ENCODE measurements around the gene NLRP12. TPM values are rescaled to one million over a fixed set of nuclear protein-coding genes. Genes with fewer than 3 reads are reported as not detected.

The NLRP12 gene
- total RNA-seq (2014; rRNA removed; shearing (Covaris generic)) (not detected in 2 replicates), total RNA-seq (2022) (not detected in 2 replicates), Bru-seq, nascent RNA (not detected), BruChase-seq, experiment 1, labeled RNA remaining after a 6-hour chase (not detected), BruChase-seq, experiment 2, labeled RNA remaining after a 2-hour chase (not detected)
- long read RNA-seq = 0 reads

DNA sequence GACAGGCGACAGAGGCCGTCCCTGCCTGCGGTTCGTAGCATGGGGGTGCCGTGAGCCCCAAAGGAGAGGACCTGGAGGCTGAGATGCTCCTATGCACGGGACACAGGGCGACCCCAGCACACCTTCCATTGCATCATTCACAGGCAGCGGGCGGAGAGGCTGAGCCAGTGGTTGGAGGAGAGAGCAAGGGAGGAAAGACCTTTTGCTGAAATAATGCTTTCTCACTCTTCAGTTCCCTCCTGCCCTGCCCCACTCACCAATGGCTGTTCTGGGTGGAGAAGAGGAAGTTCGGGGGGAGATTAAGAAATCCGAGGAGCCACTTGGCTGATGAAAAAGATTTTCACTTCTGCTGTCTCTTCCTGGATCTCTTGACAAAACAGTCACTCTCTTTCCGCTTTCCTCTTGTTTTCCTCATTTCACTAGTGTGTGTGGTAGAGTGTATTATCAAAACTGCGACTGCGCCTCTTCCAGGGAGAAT, at the start of gene NLRP12:
Gene NLRP12 (minus strand): TSS at position 181 of the 478 bp plus-strand sequence. CDS start 140 bp downstream, at position 41.
- Histone ChIP-seq H3K4me3 (ENCODE audit: low read depth, low read length, poor library complexity, severe bottlenecking) (no peak within 1 kb of the TSS), H3K36me3 (ENCODE audit: insufficient read depth, low read length) (no peaks in the 10 kb centered on the region), H3K79me2 (ENCODE audit: insufficient read depth, low read depth, low read length) (no peaks in the 10 kb centered on the region), H3K4me2 (ENCODE audit: low read length) (no peak within 1 kb of the TSS), H3K4me1 (ENCODE audit: insufficient read depth, low read length, poor library complexity, severe bottlenecking) (no peaks in the 10 kb centered on the region), H3K9me3 (ENCODE audit: low read length) (no peaks in the 10 kb centered on the region), H3K9me2 (ENCODE audit: insufficient read depth, low read length) (no peaks in the 10 kb centered on the region), H4K20me1 (ENCODE audit: insufficient read depth, low read length) (no peaks in the 10 kb centered on the region), H2AFZ (ENCODE audit: low read length) (no peak within 1 kb of the TSS), H3K27ac (ENCODE audit: low read depth, low read length, poor library complexity, severe bottlenecking) (no peak within 1 kb of the TSS)
- ChIA-PET POLR2A (no interaction called here), CTCF (ENCODE audit: unreplicated experiment) (no interaction called here)
- intact Hi-C loops (cut with micrococcal nuclease; ENCODE audit: unreplicated experiment) = no loop called here
- TF ChIP-seq EZH2phosphoT487 (IDR thresholded peaks at IDR 0.05; ENCODE audit: borderline replicate concordance, low read depth, low read length) = no peak
- TF ChIP-seq, protein P1, sequence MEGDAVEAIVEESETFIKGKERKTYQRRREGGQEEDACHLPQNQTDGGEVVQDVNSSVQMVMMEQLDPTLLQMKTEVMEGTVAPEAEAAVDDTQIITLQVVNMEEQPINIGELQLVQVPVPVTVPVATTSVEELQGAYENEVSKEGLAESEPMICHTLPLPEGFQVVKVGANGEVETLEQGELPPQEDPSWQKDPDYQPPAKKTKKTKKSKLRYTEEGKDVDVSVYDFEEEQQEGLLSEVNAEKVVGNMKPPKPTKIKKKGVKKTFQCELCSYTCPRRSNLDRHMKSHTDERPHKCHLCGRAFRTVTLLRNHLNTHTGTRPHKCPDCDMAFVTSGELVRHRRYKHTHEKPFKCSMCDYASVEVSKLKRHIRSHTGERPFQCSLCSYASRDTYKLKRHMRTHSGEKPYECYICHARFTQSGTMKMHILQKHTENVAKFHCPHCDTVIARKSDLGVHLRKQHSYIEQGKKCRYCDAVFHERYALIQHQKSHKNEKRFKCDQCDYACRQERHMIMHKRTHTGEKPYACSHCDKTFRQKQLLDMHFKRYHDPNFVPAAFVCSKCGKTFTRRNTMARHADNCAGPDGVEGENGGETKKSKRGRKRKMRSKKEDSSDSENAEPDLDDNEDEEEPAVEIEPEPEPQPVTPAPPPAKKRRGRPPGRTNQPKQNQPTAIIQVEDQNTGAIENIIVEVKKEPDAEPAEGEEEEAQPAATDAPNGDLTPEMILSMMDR (conservative IDR thresholded peaks at IDR 0.05; ENCODE audit: low read length) = no peak
- DNase-seq (ENCODE audit: low spot score) = no peak
- BruUV-seq (replicated peaks) = no TSS peak

GRCh38 chr19:53872762-53873161, 48.6 kb upstream of the NLRP12 start:
- DNase-seq (ENCODE audit: low spot score) = no peak
- Histone ChIP-seq H3K4me1 (ENCODE audit: insufficient read depth, low read length, poor library complexity, severe bottlenecking) (peaks cover 18% of the 10 kb centered on the region), H3K9me3 (ENCODE audit: low read length) (no peaks in the 10 kb centered on the region), H3K79me2 (ENCODE audit: insufficient read depth, low read depth, low read length) (no peaks in the 10 kb centered on the region), H3K36me3 (ENCODE audit: insufficient read depth, low read length) (no peaks in the 10 kb centered on the region), H3K4me2 (ENCODE audit: low read length) (no peak overlapping the region), H3K9me2 (ENCODE audit: insufficient read depth, low read length) (no peaks in the 10 kb centered on the region), H3K4me3 (ENCODE audit: low read depth, low read length, poor library complexity, severe bottlenecking) (no peak overlapping the region), H2AFZ (ENCODE audit: low read length) (no peak overlapping the region), H3K27ac (ENCODE audit: low read depth, low read length, poor library complexity, severe bottlenecking) (no peak overlapping the region), H4K20me1 (ENCODE audit: insufficient read depth, low read length) (no peaks in the 10 kb centered on the region)
- CTCF ChIA-PET (ENCODE audit: unreplicated experiment) = no interaction called here
- intact Hi-C loops (cut with micrococcal nuclease; ENCODE audit: unreplicated experiment) = no loop called here
- BruUV-seq (replicated peaks) = no TSS peak
- no peak for TF ChIP-seq EZH2phosphoT487 (IDR thresholded peaks at IDR 0.05; ENCODE audit: borderline replicate concordance, low read depth, low read length)
- TF ChIP-seq, protein P1 (conservative IDR thresholded peaks at IDR 0.05; ENCODE audit: low read length) = no peak
- POLR2A ChIA-PET = no interaction called here

DNA sequence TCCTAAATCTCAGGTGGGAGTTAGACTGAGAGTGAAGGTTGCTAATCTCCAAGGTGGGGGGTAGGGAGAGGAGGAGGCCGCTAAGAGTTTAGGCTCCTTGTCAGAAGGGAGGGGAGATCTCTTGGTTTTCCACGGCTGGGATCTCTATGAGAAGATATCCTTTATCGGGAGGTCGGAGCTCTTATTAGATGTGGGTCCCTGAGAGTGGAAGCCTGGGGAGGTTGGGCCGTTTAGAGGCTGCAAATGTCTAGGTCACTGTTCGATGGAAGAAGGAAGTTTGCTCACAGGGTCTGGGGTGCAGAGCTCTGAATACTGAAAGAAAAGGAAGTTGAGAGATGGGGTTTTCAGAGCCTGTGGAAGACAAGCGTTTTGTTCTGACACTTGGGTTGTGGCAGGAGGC, 47.3 kb upstream of the NLRP12 start:
- no TSS peak for BruUV-seq (replicated peaks)
- DNase-seq (ENCODE audit: low spot score) = no peak

More for the DNA sequence above, 47.3 kb upstream of the NLRP12 start:
- no peak overlapping the region for H2AFZ ChIP-seq (ENCODE audit: low read length)
- H4K20me1 ChIP-seq (ENCODE audit: insufficient read depth, low read length) = no peaks in the 10 kb centered on the region
- H3K4me1 ChIP-seq (ENCODE audit: insufficient read depth, low read length, poor library complexity, severe bottlenecking) = peaks cover 26% of the 10 kb centered on the region
- no peak overlapping the region for H3K4me2 ChIP-seq (ENCODE audit: low read length)
- H3K9me3 ChIP-seq (ENCODE audit: low read length) = no peaks in the 10 kb centered on the region
- H3K36me3 ChIP-seq (ENCODE audit: insufficient read depth, low read length) = no peaks in the 10 kb centered on the region
- ChIA-PET CTCF (ENCODE audit: unreplicated experiment) (no interaction called here), POLR2A (no interaction called here)
- H3K27ac ChIP-seq (ENCODE audit: low read depth, low read length, poor library complexity, severe bottlenecking) = no peak overlapping the region
- H3K9me2 ChIP-seq (ENCODE audit: insufficient read depth, low read length) = no peaks in the 10 kb centered on the region
- intact Hi-C loops (cut with micrococcal nuclease; ENCODE audit: unreplicated experiment) = no loop called here
- no peak overlapping the region for H3K4me3 ChIP-seq (ENCODE audit: low read depth, low read length, poor library complexity, severe bottlenecking)
- TF ChIP-seq, protein P1 (conservative IDR thresholded peaks at IDR 0.05; ENCODE audit: low read length) = no peak
- no peak for TF ChIP-seq EZH2phosphoT487 (IDR thresholded peaks at IDR 0.05; ENCODE audit: borderline replicate concordance, low read depth, low read length)
- no peaks in the 10 kb centered on the region for H3K79me2 ChIP-seq (ENCODE audit: insufficient read depth, low read depth, low read length)
